SIG-M5 treated with dmso at 0.1 percent for 504 hours (cell line): ENCODE measurements around the gene HSPB9.
"Not testable (repeated sequence)": the region's sequence is repeated elsewhere in the genome, so short reads cannot be mapped to it uniquely, and the experiment has no call there.

Experiments
- DNase-seq: peaks from one replicate; lab custom pipeline; 2025; ENCODE audit not compliant: unreplicated experiment; lab: John Stamatoyannopoulos, UW

The HSPB9 gene

DNA sequence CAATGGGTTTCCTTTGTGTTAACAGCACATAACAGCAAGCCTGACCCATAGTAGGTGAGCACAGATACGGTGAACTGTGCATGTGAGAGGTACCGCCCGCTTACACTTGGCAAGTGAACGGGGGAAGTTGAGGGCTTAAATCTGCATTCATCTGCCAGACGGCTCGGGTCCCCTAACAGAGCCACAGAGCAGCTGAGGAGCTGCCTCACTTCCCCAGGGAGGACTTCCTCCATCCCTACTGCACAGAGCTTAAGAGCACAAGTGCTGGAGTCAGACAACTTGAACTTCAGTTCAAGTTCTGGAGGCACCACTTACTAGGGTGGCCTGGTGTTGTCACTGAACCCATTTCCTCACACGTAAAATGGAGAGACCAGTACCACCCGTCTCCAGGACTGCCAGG, 18.8 kb downstream of the HSPB9 start:
- DNase-seq: no peak

DNA sequence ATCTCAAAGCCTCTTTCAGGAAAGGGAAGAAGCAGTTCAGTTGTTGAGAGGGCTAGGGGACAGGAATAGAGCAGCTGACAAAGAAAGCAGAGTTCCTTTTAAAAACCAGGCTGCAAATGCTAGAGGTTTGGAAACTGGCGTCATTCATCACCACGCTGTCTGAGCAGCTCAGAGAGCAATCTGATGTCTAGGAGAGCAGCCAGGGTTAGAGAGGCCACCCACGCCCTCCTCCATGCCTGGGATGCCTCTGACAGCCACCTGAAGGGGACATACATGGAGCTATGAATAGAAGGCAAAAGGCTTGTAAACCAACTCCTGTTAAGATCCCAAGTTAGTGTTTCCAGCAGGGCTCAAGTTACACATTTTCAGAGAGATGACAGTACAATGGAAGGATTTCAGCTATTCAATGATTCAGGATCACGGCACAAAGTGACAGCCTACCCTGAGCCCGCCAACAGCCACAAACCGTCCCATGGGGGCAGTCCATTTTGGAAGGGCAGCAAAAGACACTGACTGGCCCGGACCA, 19.8 kb downstream of the HSPB9 start:
- DNase-seq: no peak

DNA sequence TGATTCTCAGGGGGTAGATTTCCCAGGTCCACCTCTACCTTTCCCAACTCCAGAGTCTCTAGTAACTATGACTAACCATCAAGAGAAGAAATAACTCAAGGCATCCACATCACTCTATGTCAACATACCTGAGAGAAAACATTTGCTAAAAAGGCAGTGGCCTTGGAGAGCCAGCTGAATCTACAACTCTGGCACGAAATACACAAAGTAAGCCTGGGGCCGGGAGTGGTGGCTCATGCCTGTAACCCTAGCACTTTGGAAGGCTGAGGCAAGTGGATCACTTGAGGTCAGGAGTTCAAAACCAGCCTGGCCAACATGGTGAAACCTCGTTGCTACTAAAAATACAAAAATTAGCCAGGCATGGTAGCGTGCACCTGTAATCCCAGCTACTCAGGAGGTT, 20.5 kb downstream of the HSPB9 start:
- DNase-seq: not testable (repeated sequence)

DNA sequence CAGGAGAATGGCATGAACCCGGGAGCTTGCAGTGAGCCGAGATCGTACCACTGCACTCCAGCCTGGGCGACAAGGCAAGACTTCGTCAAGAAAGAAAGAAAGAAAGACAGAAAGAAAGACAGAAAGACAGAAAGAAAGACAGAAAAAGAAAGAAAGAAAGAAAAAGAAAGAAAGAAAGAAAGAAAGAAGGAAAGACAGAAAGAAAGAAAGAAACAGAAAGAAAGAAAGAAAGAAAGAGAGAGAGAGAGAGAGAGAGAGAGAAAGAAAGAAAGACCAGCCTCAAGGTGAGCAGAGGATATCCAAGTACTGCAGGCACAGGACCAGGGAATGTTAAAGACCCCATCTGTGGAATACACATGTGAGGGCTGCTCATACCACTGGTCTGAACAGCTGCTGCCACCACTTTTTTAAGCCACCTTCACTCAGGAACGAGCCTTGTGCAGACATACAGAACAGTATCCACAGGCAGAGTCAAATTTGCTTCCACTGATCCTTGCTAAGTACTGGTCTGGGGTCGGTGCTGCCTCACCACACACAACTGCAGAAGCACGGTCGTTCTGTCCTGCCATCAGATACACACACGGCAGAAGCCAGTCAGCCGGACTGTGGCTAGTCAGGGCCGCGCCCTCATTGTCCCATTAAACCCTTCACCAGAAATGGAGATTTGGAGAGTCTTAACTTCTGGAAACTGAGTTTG, 24.5 kb downstream of the HSPB9 start:
- no peak for DNase-seq

GRCh38 chr17:42153919-42154742, 31.5 kb downstream of the HSPB9 start:
- peak; percentile 61 for DNase-seq

DNA sequence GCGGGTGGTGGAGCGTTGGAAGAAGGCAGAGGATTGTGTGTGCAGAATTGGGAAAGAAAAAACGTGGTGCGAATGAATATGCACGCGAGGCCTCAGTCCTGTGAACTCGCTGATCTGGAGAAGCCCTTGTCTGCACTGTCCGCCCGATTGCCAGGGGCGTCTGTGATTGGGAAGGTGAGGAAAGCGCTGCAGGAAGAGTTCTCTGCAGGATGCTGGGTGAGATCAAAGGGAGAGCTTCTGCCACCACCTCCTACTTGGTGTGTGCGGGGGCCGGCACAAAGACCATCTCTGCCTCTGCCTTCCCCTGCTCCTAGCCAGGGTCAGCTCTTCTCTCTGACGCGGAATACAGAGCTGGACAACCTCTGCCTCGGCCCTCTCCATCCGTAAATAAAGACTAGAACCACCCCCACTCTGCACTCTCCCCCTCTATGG, 33.0 kb downstream of the HSPB9 start:
- no peak for DNase-seq

GRCh38 chr17:42159796-42160530, 37.4 kb downstream of the HSPB9 start:
- no peak for DNase-seq

- DNase-seq: no peak
These were observed 37.9 kb downstream of the HSPB9 start for GRCh38 chr17:42160531-42160910.

GRCh38 chr17:42163113-42163512, 40.5 kb downstream of the HSPB9 start:
- DNase-seq: no peak

- no peak for DNase-seq
These were observed 41.2 kb downstream of the HSPB9 start for GRCh38 chr17:42163696-42164407.

GRCh38 chr17:42165751-42166150, 43.1 kb downstream of the HSPB9 start:
- no peak for DNase-seq

DNA sequence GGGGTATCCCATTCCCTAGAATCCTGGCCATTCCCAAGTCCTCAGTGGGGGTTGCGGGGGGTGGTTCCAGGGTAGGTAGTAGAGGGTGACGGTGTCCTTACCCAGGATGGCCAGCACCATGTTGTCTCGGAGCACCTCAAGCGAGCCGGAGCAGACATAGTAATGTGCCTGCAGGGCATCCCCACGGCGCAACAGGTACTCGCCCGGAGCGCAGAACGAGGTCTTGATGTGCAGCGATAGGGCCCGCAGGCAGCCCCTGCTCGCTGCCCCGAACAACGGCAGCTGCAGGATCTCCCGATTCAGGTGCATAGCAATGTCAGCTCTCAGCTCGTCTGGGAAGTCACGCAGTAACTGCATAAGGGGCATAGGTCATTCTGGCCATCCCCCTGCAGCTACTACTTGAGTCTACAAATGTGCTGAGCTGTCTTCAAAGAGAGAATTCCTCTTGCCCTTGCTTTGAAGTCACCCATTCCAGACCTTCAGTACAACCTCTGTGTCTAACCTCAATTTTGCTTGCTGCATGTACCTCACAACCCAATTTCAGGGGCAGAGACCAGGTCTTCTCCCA, 43.7 kb downstream of the HSPB9 start:
- DNase-seq: no peak

DNA sequence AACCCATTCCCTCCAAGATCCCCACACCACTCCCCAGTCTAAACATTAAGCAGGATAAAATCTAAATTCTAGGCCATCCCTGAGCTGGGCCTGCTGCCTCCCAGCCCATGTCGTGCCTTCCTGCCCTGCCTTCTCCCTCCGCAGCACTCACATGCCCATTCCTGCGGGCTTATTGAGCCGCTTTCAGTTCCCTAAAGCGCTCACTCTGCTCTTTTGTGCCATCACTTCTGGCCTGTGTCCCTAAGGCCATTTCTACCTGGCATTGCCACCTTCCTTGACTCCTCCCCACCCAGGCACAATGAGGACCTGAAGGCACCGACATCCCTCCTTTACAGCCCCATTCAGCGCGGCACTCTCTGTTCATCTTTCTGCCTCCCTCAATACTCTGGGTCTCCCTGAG, 45.2 kb downstream of the HSPB9 start:
- DNase-seq: peak; percentile 38

- no peak for DNase-seq
These were observed 46.7 kb downstream of the HSPB9 start for GRCh38 chr17:42169351-42169750.

DNA sequence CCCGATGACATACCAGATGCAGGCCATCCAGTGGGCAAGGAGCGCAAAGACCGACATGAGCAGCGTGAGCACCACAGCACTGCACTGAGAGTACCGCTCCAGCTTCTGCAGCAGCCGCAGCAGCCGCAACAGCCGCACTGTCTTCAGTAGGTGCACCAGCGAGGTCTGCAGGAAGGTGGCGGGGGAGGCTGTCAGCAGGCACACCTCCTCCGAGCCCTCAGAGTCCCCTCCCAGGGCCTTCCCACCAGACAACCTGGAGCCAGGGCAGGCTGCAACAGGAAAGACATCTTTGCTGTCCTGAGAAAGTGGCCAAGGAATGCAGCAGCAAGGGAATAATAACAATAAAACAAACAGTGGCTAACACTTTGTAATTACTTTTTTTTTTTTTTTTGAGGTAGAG, 49.2 kb downstream of the HSPB9 start:
- DNase-seq: no peak
